ENCODE results near the gene OR4N2.
"Not testable (repeated sequence)": the region's sequence is repeated elsewhere in the genome, so short reads cannot be mapped to it uniquely, and the experiment has no call there.

OR4N2 gene

DNA sequence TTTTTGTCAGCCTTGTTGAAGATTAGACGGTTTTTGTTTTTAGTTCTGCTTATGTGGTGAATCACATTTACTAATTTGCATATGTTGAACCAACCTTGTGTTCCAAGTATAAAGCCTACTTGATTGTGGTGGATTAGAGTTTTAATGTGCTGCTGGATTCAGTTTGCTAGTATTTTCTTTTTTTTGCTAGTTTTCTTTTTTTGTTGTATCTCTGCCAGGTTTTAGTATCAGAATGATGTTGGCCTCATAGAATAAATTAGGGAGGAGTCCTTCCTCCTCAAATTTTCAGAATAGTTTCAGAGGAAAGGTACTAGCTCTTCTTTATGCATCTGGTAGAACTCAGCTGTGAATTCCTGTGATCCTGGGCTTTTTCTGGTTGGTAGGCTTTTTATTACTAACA lies at the start of gene OR4N2:
OR4N2 (plus strand) TSS at position 301 of the 400 bp plus-strand sequence. CDS start 23,679 bp downstream, outside the sequence.
- not testable (repeated sequence) for DNase-seq

GRCh38 chr14:19754172-19754571 lies 49.4 kb upstream of the OR4N2 start:
- DNase-seq = no peak

DNA sequence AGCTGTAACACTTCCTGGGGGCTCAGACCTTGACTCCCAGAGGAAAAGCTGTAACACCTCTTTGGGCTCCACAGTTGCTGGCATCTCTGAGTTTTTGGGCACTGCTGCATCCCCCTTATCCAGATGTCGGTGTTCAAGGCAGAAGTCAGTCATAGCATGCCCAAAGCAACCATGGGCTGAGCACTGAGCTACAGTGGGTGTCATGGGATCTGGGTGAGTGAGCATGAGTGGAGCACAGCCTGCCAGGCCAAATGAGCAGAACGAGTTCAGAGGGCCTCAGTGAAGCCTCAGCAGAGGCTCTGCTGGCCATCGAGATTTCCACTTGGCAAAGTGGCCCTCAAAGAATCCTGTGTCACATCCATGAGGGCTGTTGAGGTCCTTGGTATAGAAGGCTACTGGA lies 32.1 kb upstream of the OR4N2 start:
- not testable (repeated sequence) for DNase-seq

DNA sequence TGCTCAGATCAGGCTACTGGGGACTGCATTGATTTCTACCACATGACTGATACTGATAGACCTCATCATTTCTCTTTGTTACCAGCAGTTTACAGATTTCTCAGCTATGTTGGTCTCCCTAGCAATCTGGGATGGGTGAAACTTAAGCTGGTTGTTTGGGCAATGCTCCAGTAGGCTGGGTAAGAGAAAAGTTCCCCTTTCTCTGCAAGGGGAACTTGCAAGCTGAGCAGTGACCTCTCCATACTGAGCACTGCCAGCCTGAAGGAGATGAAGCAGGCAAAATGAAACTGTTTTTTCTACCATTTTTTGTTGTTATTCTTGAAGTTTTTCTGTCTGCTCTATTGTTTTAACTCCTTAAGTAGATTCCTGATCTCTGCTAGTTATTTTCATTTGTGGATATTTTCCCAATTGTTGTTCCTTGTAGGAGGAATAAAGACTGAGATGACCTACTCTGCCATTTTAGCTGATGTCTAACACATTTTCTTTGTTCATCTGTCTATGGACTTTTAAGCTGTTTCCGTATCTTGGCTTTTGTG lies 31.6 kb upstream of the OR4N2 start:
- no peak for DNase-seq

DNA sequence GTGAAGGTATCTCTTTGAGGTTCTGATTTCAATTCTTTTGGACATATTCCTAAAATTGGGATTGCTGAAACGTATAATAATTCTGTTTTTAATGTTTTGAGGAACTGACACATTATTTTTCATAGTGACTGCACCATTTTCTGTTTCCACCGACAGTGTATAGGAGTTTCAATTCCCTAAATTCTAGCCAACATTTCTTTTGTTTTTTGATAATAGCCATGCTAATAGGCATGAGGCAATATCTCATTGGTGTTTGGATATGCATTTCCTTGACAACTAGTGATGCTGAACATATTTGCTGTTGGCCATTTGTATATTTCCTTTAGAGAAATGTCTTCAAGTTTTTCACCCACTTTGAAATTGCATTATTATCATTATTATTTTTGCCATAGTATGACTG lies 31.1 kb upstream of the OR4N2 start:
- DNase-seq = not testable (repeated sequence)

DNA sequence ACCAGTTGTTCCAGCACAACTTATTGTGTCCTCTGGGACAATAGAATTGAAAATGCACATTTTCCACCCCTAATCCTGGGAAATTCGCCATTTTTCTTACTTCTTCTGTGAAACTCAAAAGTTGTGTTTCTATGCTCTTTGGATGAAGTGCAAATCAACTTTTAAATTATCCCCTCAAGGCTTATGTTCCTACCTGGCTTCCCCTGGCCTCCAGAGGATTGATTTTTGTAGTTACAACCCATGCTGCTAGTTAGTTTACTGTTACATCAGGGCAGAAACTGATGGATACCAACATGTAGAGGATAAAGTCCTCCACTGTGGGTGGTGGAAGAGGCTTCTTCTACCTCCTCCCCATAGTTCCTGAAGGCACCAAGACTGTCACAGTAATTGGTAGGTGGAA lies 30.4 kb upstream of the OR4N2 start, which contains the start of gene OR4M1:
OR4M1 (plus strand) TSS at position 301 of the 400 bp plus-strand sequence. CDS start 6,819 bp downstream, outside the sequence.
- not testable (repeated sequence) for DNase-seq

- no peak for DNase-seq
Measured at GRCh38 chr14:19775587-19775986, 28.0 kb upstream of the OR4N2 start.

GRCh38 chr14:19785848-19786247 lies 17.7 kb upstream of the OR4N2 start:
- DNase-seq = not testable (repeated sequence)

DNA sequence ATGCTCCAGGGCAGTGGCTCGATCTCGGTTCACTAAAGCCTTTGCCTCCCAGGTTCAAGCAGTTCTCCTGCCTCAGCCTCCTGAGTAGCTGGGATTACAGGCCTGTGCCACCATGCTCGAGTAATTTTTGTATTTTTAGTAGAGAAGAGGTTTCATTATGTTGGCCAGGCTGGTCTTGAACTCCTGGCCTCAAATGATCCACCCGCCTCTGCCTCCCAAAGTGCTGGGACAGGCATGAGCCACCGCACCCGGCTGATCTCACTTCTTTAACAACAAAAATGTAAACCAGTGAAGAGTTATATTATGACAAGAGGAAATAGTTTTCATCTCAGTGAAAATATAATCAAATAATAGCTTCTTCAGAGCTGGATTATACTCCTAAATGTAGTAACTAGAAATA lies 16.3 kb upstream of the OR4N2 start:
- not testable (repeated sequence) for DNase-seq

DNA sequence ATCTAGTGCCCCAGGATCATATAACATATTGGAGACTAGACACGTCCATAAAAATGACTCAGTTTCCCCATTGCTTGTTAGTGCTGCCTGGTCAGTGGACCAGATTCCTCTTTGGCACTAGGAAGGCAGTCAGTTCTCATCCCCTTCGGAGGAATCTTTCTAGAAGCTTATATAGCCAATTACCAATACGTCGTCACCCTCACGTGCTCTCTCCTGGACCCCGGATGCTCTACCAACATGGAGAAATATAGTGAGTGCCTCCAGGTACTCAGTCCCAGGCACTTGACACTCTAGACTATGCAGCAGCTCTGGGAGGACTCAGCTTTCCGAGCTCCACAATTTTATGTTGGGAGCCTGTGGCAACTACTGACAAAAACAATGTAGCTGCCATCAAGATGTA lies 15.4 kb upstream of the OR4N2 start:
- DNase-seq = not testable (repeated sequence)

GRCh38 chr14:19796520-19797108 lies 7.0 kb upstream of the OR4N2 start:
- DNase-seq = not testable (repeated sequence)

DNA sequence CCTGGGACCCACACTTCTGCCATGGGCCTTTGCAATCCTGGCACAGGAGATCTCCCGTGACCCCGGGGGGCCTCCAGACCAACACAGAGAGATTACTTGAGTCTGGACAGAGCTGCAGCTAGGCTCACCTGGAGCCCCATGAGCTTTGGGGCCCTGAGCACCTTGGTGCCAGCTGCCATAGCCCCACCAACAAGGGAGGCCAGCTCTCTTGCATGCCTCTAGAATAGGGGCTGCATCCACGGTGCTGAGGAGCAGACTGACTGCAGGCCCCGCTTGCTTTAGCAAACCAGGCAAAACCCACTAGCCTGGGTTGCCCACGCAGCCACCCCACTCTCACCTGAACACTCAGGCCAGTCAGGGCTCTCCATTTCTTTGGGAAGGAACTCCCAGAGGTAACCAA lies 3.7 kb upstream of the OR4N2 start:
- DNase-seq = no peak

DNA sequence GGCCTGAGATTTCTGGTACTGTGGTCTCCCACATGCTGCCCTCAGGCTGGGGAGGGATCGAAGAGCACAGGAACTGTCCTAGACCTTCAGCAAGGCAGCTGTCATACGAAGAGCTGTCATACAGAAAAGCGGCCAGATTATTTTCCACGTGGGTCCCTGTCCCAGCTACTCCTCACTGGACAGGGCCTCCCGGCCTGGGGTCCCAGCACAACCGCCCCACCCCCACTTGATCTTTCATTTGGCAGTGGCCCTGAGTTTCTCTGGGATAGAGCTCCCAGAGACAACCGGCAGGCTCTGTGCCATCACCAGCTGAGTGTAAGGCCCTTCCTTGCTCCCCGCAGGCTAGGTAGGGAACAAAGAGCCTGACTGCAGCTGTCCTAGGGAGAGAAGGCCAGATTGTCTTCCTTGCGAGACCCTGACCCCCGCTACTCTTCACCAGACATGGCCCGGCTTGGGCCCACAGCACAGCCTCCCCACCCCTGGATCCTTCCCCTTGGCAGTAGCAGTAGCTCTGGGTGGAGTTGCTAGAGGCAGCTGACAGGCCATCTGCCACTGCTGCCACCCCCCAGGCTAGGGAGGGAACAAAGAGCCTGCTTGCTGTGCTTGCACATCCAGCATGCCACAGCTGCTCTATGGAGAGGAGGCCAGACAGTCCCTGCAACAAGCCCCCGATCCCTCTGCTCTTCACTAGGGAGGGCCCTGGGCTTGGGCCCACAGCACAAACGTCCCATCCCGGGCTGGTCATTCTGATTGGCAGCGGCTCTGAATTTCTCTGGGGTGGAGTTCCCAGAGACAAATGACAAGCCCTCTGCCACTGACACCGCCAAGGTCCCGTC lies 3.1 kb upstream of the OR4N2 start:
- no peak for DNase-seq

- DNase-seq = no peak
Measured at GRCh38 chr14:19801118-19801464, 2.5 kb upstream of the OR4N2 start.

- DNase-seq = not testable (repeated sequence)
Measured at GRCh38 chr14:19813171-19813920, 9.8 kb downstream of the OR4N2 start.

DNA sequence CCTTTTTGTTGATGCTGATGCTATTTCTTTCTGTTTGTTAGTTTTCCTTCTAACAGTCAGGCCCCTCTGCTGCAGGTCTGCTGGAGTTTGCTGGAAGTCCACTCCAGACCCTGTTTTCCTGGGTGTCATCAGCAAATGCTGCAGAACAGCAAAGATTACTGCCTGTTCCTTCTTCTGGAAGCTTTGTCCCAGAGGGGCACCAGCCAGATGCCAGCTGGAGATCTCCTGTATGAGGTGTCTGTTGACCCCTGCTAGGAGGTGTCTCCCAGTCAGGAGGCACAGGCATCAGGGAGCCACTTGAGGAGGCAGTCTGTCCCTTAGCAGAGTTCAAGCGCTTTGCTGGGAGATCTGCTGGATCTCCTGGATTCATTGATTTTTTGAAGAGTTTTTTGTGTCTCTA lies 16.3 kb downstream of the OR4N2 start:
- DNase-seq = not testable (repeated sequence)

GRCh38 chr14:19821016-19821415 lies 17.4 kb downstream of the OR4N2 start:
- not testable (repeated sequence) for DNase-seq

DNA sequence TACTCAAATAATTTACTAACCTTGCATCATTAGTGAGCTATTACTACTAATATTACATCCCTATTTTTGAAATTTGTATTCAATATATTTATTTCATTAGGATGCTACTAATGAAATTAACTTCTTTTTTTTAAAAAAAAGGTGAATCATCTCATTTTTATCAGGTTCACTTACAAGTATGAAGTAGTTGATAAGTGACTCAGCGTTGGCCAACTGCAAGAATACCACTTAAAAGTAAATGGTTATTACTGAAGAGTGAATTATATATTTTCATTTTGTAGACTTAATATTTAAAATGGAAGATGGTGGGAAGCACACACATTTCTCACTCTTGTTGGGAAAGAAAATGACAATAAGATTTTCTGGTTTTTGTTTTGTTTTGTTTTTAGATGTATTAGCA lies 19.6 kb downstream of the OR4N2 start:
- no peak for DNase-seq

- no peak for DNase-seq
Measured at GRCh38 chr14:19823765-19824164, 20.2 kb downstream of the OR4N2 start.

GRCh38 chr14:19827626-19828244 lies 24.2 kb downstream of the OR4N2 start:
- DNase-seq = not testable (repeated sequence)

- no peak for DNase-seq
Measured at GRCh38 chr14:19828314-19828713, 24.7 kb downstream of the OR4N2 start.

GRCh38 chr14:19834203-19834848 lies 30.8 kb downstream of the OR4N2 start:
- not testable (repeated sequence) for DNase-seq

Data from CD4-positive, alpha-beta T cell treated with Interleukin-4 for 1 hour (primary cell).